ENCODE results near the gene TRIM39.

Gene TRIM39

GRCh38 chr6:30327232-30327746 lies 562 bp downstream of the TRIM39 start (continued):
- TF ChIP-seq, protein P1, sequence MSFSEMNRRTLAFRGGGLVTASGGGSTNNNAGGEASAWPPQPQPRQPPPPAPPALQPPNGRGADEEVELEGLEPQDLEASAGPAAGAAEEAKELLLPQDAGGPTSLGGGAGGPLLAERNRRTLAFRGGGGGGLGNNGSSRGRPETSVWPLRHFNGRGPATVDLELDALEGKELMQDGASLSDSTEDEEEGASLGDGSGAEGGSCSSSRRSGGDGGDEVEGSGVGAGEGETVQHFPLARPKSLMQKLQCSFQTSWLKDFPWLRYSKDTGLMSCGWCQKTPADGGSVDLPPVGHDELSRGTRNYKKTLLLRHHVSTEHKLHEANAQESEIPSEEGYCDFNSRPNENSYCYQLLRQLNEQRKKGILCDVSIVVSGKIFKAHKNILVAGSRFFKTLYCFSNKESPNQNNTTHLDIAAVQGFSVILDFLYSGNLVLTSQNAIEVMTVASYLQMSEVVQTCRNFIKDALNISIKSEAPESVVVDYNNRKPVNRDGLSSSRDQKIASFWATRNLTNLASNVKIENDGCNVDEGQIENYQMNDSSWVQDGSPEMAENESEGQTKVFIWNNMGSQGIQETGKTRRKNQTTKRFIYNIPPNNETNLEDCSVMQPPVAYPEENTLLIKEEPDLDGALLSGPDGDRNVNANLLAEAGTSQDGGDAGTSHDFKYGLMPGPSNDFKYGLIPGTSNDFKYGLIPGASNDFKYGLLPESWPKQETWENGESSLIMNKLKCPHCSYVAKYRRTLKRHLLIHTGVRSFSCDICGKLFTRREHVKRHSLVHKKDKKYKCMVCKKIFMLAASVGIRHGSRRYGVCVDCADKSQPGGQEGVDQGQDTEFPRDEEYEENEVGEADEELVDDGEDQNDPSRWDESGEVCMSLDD (tag by site-specific recombination; IDR thresholded peaks at IDR 0.05), result peak; percentile 73
- TF ChIP-seq YY2 (tag by site-specific recombination; IDR thresholded peaks at IDR 0.05) (peak; percentile 31; the same call in 1 of the 2 replicates), ZNF211 (tag by site-specific recombination; IDR thresholded peaks at IDR 0.05; ENCODE audit: low read depth) (no peak), ZSCAN16 (tag by site-specific recombination; IDR thresholded peaks at IDR 0.05) (no peak), ZNF174 (tag by site-specific recombination; IDR thresholded peaks at IDR 0.05) (no peak), PBX3 (CRISPR knock-in tag; IDR thresholded peaks at IDR 0.05) (no peak), GLI2 (tag by site-specific recombination; IDR thresholded peaks at IDR 0.05; ENCODE audit: borderline replicate concordance, low read depth) (no peak), SCRT1 (tag by site-specific recombination; IDR thresholded peaks at IDR 0.05; ENCODE audit: borderline replicate concordance) (no peak), REST (tag by site-specific recombination; IDR thresholded peaks at IDR 0.05) (no peak), ZNF138 (tag by site-specific recombination; IDR thresholded peaks at IDR 0.05; ENCODE audit: borderline replicate concordance) (no peak), ZNF529 (tag by site-specific recombination; IDR thresholded peaks at IDR 0.05; ENCODE audit: insufficient replicate concordance) (no peak), ZNF114 (tag by site-specific recombination; IDR thresholded peaks at IDR 0.05) (no peak), ZNF621 (tag by site-specific recombination; IDR thresholded peaks at IDR 0.05) (no peak), ZNF404 (tag by site-specific recombination; IDR thresholded peaks at IDR 0.05) (no peak), ZNF132 (tag by site-specific recombination; IDR thresholded peaks at IDR 0.05; ENCODE audit: borderline replicate concordance) (no peak), ZNF121 (tag by site-specific recombination; IDR thresholded peaks at IDR 0.05) (no peak), ZNF274 (IDR thresholded peaks at IDR 0.05; ENCODE audit: low read length) (no peak), ZNF274 (tag by site-specific recombination; IDR thresholded peaks at IDR 0.05; ENCODE audit: borderline replicate concordance) (no peak)
- TF ChIP-seq, protein P2, sequence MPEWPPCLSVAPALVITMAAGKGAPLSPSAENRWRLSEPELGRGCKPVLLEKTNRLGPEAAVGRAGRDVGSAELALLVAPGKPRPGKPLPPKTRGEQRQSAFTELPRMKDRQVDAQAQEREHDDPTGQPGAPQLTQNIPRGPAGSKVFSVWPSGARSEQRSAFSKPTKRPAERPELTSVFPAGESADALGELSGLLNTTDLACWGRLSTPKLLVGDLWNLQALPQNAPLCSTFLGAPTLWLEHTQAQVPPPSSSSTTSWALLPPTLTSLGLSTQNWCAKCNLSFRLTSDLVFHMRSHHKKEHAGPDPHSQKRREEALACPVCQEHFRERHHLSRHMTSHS (tag by site-specific recombination; IDR thresholded peaks at IDR 0.05), result no peak
- TF ChIP-seq, protein P3, sequence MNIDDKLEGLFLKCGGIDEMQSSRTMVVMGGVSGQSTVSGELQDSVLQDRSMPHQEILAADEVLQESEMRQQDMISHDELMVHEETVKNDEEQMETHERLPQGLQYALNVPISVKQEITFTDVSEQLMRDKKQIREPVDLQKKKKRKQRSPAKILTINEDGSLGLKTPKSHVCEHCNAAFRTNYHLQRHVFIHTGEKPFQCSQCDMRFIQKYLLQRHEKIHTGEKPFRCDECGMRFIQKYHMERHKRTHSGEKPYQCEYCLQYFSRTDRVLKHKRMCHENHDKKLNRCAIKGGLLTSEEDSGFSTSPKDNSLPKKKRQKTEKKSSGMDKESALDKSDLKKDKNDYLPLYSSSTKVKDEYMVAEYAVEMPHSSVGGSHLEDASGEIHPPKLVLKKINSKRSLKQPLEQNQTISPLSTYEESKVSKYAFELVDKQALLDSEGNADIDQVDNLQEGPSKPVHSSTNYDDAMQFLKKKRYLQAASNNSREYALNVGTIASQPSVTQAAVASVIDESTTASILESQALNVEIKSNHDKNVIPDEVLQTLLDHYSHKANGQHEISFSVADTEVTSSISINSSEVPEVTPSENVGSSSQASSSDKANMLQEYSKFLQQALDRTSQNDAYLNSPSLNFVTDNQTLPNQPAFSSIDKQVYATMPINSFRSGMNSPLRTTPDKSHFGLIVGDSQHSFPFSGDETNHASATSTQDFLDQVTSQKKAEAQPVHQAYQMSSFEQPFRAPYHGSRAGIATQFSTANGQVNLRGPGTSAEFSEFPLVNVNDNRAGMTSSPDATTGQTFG (tag by site-specific recombination; IDR thresholded peaks at IDR 0.05; ENCODE audit: borderline replicate concordance), result no peak
